ENCODE results near the gene EGFR.

DNA sequence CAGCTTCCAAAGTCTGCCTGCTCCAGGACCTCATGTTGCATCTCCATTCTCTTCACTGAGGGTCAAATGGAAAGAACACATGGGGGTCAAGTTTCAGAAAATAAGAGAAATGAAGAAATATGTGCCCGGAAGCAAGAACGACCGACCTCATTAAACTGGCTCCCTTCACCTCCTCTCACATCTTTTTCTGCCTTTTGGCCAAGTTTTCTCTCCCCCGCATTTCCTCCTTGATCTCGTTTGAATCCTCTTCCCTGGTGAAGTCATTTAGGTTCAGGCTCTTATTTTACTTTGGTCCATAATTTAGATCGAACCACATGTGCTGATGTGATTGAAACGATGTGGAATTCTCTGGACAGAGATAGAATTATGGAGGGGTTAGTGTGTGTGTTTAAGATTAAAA, 44.2 kb downstream of the EGFR start:
- TF ChIP-seq, protein P1, sequence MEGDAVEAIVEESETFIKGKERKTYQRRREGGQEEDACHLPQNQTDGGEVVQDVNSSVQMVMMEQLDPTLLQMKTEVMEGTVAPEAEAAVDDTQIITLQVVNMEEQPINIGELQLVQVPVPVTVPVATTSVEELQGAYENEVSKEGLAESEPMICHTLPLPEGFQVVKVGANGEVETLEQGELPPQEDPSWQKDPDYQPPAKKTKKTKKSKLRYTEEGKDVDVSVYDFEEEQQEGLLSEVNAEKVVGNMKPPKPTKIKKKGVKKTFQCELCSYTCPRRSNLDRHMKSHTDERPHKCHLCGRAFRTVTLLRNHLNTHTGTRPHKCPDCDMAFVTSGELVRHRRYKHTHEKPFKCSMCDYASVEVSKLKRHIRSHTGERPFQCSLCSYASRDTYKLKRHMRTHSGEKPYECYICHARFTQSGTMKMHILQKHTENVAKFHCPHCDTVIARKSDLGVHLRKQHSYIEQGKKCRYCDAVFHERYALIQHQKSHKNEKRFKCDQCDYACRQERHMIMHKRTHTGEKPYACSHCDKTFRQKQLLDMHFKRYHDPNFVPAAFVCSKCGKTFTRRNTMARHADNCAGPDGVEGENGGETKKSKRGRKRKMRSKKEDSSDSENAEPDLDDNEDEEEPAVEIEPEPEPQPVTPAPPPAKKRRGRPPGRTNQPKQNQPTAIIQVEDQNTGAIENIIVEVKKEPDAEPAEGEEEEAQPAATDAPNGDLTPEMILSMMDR (IDR thresholded peaks at IDR 0.05), result no peak
- TF ChIP-seq POLR2A (IDR thresholded peaks at IDR 0.05), result no peak

All from uterus (tissue), 2 donors.